Neuron (in vitro differentiated cells): ENCODE data around the gene RAX2.

Experiments used
- H2AFZ ChIP-seq: one replicate; pipeline ENCODE4 v1.6.1; 2013; ENCODE audit warnings: low read depth, mild to moderate bottlenecking, inconsistent platforms, low read length, moderate library complexity
- H3K27me3 ChIP-seq: one replicate; pipeline ENCODE4 v1.6.1; 2013; ENCODE audit warnings: low read length; ENCODE audit not compliant: insufficient read depth
- H3K36me3 ChIP-seq: one replicate; pipeline ENCODE4 v1.6.1; 2013; ENCODE audit warnings: low read length; ENCODE audit not compliant: insufficient read depth
- H3K4me1 ChIP-seq: one replicate; pipeline ENCODE4 v1.6.1; 2013; ENCODE audit warnings: low read length; ENCODE audit not compliant: insufficient read depth
- H3K4me3 ChIP-seq: 2 replicates; pipeline ENCODE4 v1.5.1; 2013; ENCODE audit warnings: mild to moderate bottlenecking, low read length, moderate library complexity
- H3K9me3 ChIP-seq: one replicate; pipeline ENCODE4 v1.6.1; 2013; ENCODE audit warnings: low read length

RAX2 gene

GRCh38 chr19:3808420-3809143 lies 36.6 kb upstream of the RAX2 start:
- H3K9me3 ChIP-seq: no peaks in the 10 kb centered on the region
- H3K36me3 ChIP-seq: no peaks in the 10 kb centered on the region
- peaks cover 12% of the 10 kb centered on the region for H3K27me3 ChIP-seq
- H2AFZ ChIP-seq: no peak overlapping the region
- H3K4me1 ChIP-seq: no peaks in the 10 kb centered on the region
- H3K4me3 ChIP-seq: no peak overlapping the region

- Histone ChIP-seq H3K4me1 (no peaks in the 10 kb centered on the region), H3K36me3 (no peaks in the 10 kb centered on the region), H3K4me3 (no peak overlapping the region), H3K9me3 (no peaks in the 10 kb centered on the region), H3K27me3 (peaks cover 18% of the 10 kb centered on the region), H2AFZ (no peak overlapping the region)
Measured at GRCh38 chr19:3807574-3808354, 35.7 kb upstream of the RAX2 start.

- H2AFZ ChIP-seq: no peak overlapping the region
Measured at GRCh38 chr19:3807131-3807480, 35.1 kb upstream of the RAX2 start.

GRCh38 chr19:3805859-3806258 lies 33.8 kb upstream of the RAX2 start:
- H2AFZ ChIP-seq: no peak overlapping the region
- no peaks in the 10 kb centered on the region for H3K9me3 ChIP-seq
- H3K36me3 ChIP-seq: no peaks in the 10 kb centered on the region
- no peak overlapping the region for H3K4me3 ChIP-seq
- H3K27me3 ChIP-seq: peaks cover 33% of the 10 kb centered on the region
- peaks cover 9% of the 10 kb centered on the region for H3K4me1 ChIP-seq

More at GRCh38 chr19:3807131-3807480, 35.1 kb upstream of the RAX2 start:
- Histone ChIP-seq H3K36me3 (no peaks in the 10 kb centered on the region), H3K27me3 (peaks cover 21% of the 10 kb centered on the region), H3K4me3 (no peak overlapping the region), H3K4me1 (no peaks in the 10 kb centered on the region), H3K9me3 (no peaks in the 10 kb centered on the region)

GRCh38 chr19:3804429-3804828 lies 32.4 kb upstream of the RAX2 start:
- Histone ChIP-seq H3K36me3 (no peaks in the 10 kb centered on the region), H3K9me3 (no peaks in the 10 kb centered on the region), H3K4me3 (no peak overlapping the region), H3K27me3 (peaks cover 36% of the 10 kb centered on the region), H3K4me1 (peaks cover 9% of the 10 kb centered on the region), H2AFZ (no peak overlapping the region)

GRCh38 chr19:3803986-3804385 lies 32.0 kb upstream of the RAX2 start:
- peaks cover 9% of the 10 kb centered on the region for H3K4me1 ChIP-seq
- H3K27me3 ChIP-seq: peaks cover 40% of the 10 kb centered on the region

GRCh38 chr19:3803114-3803888 lies 31.3 kb upstream of the RAX2 start:
- peaks cover 9% of the 10 kb centered on the region for H3K4me1 ChIP-seq
- no peak overlapping the region for H2AFZ ChIP-seq
- no peak overlapping the region for H3K4me3 ChIP-seq
- H3K36me3 ChIP-seq: no peaks in the 10 kb centered on the region
- peaks cover 41% of the 10 kb centered on the region for H3K27me3 ChIP-seq
- H3K9me3 ChIP-seq: no peaks in the 10 kb centered on the region

More at GRCh38 chr19:3803986-3804385, 32.0 kb upstream of the RAX2 start:
- H3K36me3 ChIP-seq: no peaks in the 10 kb centered on the region
- H3K9me3 ChIP-seq: no peaks in the 10 kb centered on the region
- no peak overlapping the region for H2AFZ ChIP-seq
- no peak overlapping the region for H3K4me3 ChIP-seq

- peak overlapping the region; percentile 52 for H2AFZ ChIP-seq
- peak overlapping the region; percentile 10 for H3K4me3 ChIP-seq
- peaks cover 9% of the 10 kb centered on the region for H3K4me1 ChIP-seq
- no peaks in the 10 kb centered on the region for H3K36me3 ChIP-seq
- H3K27me3 ChIP-seq: peaks cover 41% of the 10 kb centered on the region
- H3K9me3 ChIP-seq: no peaks in the 10 kb centered on the region
Measured at GRCh38 chr19:3801412-3802096, 29.5 kb upstream of the RAX2 start.

GRCh38 chr19:3800996-3801395 lies 29.0 kb upstream of the RAX2 start:
- Histone ChIP-seq H2AFZ (peak overlapping the region; percentile 52), H3K4me1 (peaks cover 9% of the 10 kb centered on the region), H3K9me3 (no peaks in the 10 kb centered on the region), H3K36me3 (no peaks in the 10 kb centered on the region), H3K4me3 (peak overlapping the region; percentile 10), H3K27me3 (peaks cover 41% of the 10 kb centered on the region)

- no peak overlapping the region for H2AFZ ChIP-seq
- H3K36me3 ChIP-seq: no peaks in the 10 kb centered on the region
- H3K9me3 ChIP-seq: no peaks in the 10 kb centered on the region
Measured at GRCh38 chr19:3798137-3798536, 26.1 kb upstream of the RAX2 start.

GRCh38 chr19:3796358-3796757 lies 24.3 kb upstream of the RAX2 start:
- Histone ChIP-seq H2AFZ (no peak overlapping the region), H3K4me3 (no peak overlapping the region), H3K36me3 (no peaks in the 10 kb centered on the region)

More at GRCh38 chr19:3798137-3798536, 26.1 kb upstream of the RAX2 start:
- Histone ChIP-seq H3K4me1 (peaks cover 9% of the 10 kb centered on the region), H3K4me3 (no peak overlapping the region), H3K27me3 (peaks cover 26% of the 10 kb centered on the region)

GRCh38 chr19:3793799-3794198 lies 21.8 kb upstream of the RAX2 start:
- no peaks in the 10 kb centered on the region for H3K9me3 ChIP-seq
- no peak overlapping the region for H2AFZ ChIP-seq
- peaks cover 1% of the 10 kb centered on the region for H3K27me3 ChIP-seq
- no peaks in the 10 kb centered on the region for H3K4me1 ChIP-seq
- no peaks in the 10 kb centered on the region for H3K36me3 ChIP-seq
- no peak overlapping the region for H3K4me3 ChIP-seq

More at GRCh38 chr19:3796358-3796757, 24.3 kb upstream of the RAX2 start:
- Histone ChIP-seq H3K4me1 (peaks cover 4% of the 10 kb centered on the region), H3K9me3 (no peaks in the 10 kb centered on the region), H3K27me3 (peaks cover 13% of the 10 kb centered on the region)
